D721Med (cell line): ENCODE data around the gene INPP5A.

Source experiments
- DNase-seq: peaks from one replicate; pipeline ENCODE4 v3.0.0; 2011; ENCODE audit warnings: low spot score; ENCODE audit not compliant: insufficient read length
- FAIRE-seq: peaks from 2 replicates; lab custom pipeline; 2011; peaks lifted over from hg19 to GRCh38; lab: Jason Lieb, UNC
- CTCF ChIP-seq: IDR thresholded peaks from 2 replicates; pipeline ENCODE4 v1.5.1; 2012; ENCODE audit warnings: mild to moderate bottlenecking, control low read depth; ENCODE audit not compliant: insufficient read depth; ENCODE audit errors: missing control alignments

INPP5A gene

GRCh38 chr10:132748545-132749370 is 211.2 kb downstream of the INPP5A start:
- DNase-seq (no peak), FAIRE-seq (no peak)
- no peak for TF ChIP-seq CTCF

GRCh38 chr10:132749371-132749795 is 211.8 kb downstream of the INPP5A start:
- FAIRE-seq (no peak), DNase-seq (no peak)
- no peak for TF ChIP-seq CTCF

- no peak for TF ChIP-seq CTCF
- FAIRE-seq (no peak), DNase-seq (no peak)
Measured at GRCh38 chr10:132750936-132751335, 213.3 kb downstream of the INPP5A start.

GRCh38 chr10:132752378-132752777 is 214.8 kb downstream of the INPP5A start:
- FAIRE-seq (no peak), DNase-seq (no peak)
- no peak for TF ChIP-seq CTCF

GRCh38 chr10:132752961-132753360 is 215.4 kb downstream of the INPP5A start:
- TF ChIP-seq CTCF: no peak
- no peak for FAIRE-seq
- no peak for DNase-seq

GRCh38 chr10:132753596-132753995 is 216.0 kb downstream of the INPP5A start:
- no peak for DNase-seq
- no peak for TF ChIP-seq CTCF
- FAIRE-seq: no peak

- DNase-seq (no peak), FAIRE-seq (no peak)
- TF ChIP-seq CTCF: no peak
Measured at GRCh38 chr10:132754071-132754470, 216.5 kb downstream of the INPP5A start.
